ENCODE measurements around the gene CYP1B1.
"Not testable (repeated sequence)": the region's sequence is repeated elsewhere in the genome, so short reads cannot be mapped to it uniquely, and the experiment has no call there.

CYP1B1 gene

GRCh38 chr2:38098421-38099098 is 22.6 kb upstream of the CYP1B1 start:
- no peak for DNase-seq

DNA sequence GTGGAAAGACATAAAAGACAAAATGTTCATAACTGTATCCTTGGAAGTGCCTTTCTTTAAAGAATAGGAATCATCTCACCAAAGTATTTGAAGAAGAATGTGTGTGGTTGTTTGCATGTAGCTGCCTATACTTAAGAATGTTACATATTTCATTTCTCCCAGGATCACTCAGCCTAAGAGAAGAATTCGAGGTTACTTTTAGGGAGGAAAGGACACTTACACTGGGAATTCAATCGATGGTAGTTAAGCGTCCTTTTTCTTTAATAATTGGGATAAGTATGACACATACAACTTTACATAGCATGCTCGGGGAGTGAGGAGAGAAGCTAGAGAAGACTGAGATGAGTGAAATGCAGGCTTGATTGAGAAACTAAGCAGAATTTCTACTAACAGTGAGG is 22.0 kb upstream of the CYP1B1 start:
- DNase-seq: no peak

GRCh38 chr2:38097258-38097987 is 21.5 kb upstream of the CYP1B1 start:
- no peak for DNase-seq

DNA sequence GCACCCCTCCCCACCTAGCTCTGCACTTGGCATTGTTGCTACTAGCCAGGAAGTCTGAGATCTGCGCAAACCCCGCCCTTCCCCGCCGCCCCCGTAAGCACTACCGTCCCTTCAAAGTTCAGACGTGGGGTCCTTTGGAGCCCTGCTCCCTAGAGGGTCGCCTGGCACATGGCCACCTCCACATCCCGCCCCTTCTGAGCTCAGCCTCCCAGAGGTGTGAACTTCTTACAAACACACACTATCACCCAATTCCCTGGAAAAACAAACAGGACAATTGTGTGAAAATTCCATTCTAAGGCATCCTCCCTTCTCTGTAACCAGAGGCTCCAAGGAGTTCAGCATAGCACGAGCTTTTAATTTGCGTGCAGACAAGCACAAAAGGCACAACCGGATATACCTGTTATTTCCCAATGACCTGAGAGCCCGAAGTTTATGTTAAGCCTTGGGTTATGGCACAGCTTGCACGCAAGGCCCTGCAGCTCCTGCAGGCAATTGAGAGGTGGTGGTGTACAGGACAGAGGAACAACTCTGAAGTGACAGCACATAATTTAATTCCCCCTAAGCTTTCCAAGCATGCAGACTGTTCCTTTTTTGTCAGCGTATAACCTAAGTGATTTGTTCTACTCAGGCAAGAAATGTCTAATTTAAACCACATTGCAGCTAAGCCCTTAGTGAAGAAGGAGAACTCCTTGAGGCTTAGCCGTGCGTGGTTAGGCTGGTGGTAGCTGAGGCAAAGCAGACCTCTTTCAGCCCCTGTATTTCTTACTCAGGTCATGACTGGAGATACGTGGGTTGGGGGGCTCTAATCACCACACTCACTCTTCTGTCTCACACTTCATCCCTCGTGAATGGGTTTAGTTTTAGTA is 20.3 kb upstream of the CYP1B1 start:
- peak; percentile 21 for DNase-seq

DNA sequence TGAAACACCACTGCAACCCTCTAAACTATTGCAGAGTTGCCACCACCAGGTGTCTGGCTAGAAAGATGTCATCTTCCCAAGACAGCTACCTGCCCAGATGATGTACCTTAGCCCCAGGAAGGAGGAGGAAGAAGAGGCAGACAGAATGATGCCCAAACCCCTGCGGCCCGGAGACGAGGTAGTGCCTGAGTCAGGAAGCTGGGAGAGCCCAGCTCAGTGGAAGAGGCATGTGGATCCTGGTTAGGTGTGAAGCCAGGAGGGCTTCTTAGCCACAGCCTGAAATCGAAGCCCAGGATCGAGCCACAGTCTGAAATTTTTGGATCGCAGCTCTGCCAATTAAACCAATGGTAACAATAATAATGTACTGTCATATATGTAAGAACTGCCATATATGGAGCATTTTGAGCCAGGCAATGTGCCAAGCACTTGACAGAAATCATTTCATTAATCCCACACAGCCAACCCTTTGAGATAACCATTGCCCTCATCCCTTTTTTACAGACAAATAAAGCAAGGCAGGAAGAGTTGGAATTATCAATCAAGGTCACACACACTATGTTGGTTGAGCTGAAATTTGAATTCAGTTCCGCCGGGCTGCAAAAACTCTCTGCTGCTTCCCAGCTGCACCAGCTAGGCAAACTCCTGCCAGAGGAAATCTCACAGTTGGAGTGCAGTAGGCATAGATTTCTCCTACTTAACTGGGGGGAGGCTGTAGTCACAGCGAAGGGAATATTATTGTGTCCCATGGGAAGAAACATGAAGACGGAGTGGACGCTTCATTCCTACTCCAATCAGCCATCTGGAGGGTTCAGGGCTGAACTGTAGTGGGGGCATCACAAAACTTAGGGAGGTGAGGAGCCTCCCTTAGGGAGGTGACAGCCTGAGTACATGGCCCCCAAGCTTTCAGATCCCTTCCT is 19.4 kb upstream of the CYP1B1 start:
- no peak for DNase-seq

DNA sequence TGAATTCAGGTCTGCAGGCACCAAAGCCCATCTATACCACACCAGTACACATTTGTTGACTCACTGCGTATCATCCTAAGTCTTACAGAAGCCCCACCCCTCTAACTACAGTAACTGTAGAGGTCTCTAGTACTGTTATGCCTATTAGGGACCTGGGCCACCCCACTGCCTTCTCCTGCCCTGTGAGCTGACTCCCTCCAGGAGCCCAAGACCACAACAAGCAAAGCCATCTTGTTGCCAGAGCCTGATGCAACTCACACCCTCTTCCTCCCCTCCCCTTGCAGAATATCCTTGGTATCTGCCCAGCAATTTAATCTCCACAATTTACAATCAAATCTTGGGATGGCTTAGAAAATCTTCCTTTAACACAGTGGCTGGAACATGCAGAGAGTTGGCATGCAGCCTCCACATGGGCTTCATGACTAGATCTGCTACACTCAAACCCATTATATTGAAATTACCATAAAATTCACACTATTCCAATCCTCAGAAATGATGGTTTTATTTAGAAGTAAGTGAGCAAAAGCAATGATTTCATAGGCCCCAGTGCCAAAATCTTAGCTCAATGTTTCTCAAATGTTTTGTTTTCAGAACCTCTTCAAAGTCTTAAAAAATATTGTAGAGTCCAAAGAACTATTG is 17.7 kb upstream of the CYP1B1 start:
- no peak for DNase-seq

GRCh38 chr2:38092196-38092902 is 16.4 kb upstream of the CYP1B1 start:
- no peak for DNase-seq

GRCh38 chr2:38091760-38092159 is 15.8 kb upstream of the CYP1B1 start:
- DNase-seq: no peak

DNA sequence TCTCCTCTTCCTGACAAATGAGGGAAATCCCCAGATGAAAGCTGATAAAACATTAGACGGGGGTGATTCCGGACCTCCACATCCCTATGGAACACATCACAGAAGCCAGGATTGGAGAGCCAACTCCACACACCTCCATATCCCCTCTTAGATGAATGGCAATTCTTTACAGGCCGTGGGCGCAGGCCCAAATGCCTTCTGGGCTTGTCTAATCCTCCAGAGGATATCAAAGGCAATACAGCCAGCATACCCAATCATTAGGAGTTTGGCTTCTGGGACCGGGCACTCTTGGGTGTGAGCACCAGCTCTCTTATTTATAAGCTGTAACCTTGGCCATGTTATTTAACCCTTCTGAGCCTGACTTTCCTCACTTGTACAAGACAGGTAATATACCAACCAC is 15.0 kb upstream of the CYP1B1 start:
- DNase-seq: no peak

DNA sequence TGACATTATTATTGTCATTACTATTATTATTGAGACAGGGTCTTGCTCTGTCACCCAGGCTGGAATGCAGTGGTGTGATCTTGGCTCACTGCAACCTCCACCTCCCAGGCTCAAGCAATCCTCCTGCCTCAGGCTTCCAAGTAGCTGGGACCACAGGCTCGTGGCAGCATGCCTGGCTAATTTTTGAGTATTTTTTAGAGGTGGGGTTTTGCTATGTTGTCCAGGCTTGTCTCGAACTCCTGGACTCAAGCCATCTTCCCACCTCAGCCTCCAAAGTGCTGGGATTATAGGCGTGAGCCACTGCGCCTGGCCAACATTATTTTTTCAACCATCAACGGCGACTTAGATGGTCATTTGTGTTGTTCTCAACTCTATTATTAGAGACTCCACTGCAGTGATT is 14.3 kb upstream of the CYP1B1 start:
- DNase-seq: not testable (repeated sequence)

- DNase-seq: not testable (repeated sequence)
These were observed 10.2 kb upstream of the CYP1B1 start for GRCh38 chr2:38085998-38086698.

GRCh38 chr2:38084556-38084955 is 8.6 kb upstream of the CYP1B1 start:
- not testable (repeated sequence) for DNase-seq

DNA sequence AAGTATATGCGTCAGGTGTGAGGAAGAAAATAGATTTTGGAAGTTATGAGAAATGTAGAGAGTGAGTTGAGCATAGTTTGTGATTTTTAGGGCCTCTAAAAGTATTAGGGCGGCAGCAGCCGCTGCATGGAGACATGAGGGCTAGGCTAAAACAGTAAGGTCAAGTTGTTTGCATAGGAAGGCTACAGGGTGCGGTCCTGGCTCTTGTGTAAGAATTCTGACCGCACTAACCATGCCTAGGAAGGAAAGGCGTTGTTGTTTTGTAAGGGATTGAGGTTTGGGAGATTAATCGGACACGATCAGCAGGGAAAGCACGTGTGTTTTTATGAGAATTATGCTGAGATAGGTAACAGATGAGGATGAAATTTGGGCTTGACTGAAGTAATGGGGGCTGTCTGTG is 6.8 kb upstream of the CYP1B1 start:
- DNase-seq: not testable (repeated sequence)

- DNase-seq: no peak
These were observed 4.4 kb upstream of the CYP1B1 start for GRCh38 chr2:38080346-38080745.

DNA sequence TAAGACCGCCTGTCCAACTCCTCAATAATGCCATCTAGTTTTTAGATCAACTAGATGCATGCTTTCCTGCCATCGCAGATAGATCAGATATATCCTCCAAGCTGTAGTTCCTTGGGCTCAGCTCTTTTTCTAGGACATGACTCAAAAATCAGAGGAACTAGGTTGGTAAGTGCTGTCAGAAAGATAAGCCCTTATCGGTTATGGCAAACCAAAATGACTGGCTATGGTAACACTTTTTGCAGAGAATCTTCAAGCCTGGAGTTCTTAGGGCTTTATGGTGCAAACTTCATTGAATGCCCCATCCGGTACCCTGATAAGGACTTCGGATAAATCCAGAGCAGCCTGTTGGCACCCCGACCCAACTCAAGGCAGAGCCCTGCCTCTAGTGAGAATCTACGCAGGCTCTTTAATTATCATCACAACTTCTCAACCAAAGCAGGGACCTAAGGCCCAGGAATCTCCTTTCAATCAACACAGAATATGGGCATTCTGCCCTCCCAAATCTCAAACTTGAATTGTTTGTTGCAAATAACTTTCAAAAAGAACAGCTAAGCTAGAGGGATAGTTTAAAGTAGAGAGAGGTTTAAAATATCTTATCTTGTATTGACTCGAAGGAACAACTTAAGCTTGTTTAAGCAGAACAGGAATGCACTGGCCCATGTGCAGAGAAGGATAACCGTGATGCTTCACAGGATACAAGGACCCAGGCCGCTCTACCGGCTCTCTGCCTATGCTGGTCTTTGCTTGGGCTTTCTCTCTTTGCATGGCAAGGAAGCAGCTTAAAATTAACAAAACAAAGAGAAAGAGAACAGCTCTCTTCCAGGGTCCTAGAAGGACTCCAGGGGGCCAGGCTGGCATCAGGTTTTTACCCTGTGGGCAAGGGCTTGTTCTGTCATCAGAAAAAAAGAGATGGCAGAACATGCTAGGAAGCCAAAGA is 3.4 kb upstream of the CYP1B1 start:
- DNase-seq: peak; percentile 47

- DNase-seq: no peak
These were observed 1.4 kb upstream of the CYP1B1 start for GRCh38 chr2:38077431-38077769.

GRCh38 chr2:38076710-38077430 is 919 bp upstream of the CYP1B1 start:
- no peak for DNase-seq

- DNase-seq: peak; percentile 42
These were observed 280 bp upstream of the CYP1B1 start for GRCh38 chr2:38076152-38076709.

Measured in GF-D8 (cell line).